Right hindlimb (tissue), 1 donor: Measurements from ENCODE around the gene DES.
A peak's percentile ranks its signal among the peaks of the same experiment; 100 is the strongest.
"Not testable (repeated sequence)": the region's sequence is repeated elsewhere in the genome, so short reads cannot be mapped to it uniquely, and the experiment has no call there.

ENCODE experiments used
- DNase-seq: peaks from one replicate; pipeline ENCODE4 v3.0.0-alpha.2; 2018

The DES gene

DNA sequence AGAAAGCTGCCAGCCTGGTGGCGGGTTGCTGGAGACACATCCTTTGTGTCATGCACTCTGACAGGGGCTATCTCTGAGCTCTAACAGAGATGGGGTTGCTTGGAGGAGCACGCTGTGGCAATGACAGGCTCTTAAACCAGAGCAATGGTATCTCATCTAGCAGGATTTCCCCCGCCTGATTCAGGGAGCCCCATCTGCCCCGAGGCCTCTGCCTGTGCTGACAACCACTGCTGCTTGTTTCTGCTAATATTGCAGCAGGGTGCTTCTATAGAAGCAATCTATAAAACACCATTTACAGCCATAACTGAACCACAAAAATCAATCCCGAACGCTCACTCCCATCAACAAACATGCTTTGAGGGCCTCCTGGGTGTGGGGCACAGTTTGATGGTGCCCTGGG, 17.6 kb upstream of the DES start:
- no peak for DNase-seq

DNA sequence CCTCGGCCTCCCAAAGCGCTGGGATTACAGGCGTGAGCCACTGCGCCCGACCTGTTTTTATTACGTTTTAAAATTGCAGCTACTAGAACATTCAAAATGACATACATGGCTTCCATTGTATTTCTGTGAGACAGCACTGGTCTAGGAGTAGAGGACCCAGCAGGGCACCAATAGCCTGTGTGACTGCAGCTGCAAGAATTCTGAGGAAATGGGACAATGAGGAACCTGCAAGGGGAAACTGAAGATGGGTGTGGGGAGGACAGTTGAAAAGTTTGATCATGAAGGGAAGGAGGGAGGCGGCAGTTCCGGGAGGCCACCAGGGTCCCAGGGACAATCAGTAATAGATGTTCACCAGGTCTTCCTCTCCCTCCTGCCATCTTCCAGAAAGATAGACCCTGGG, 16.6 kb upstream of the DES start:
- DNase-seq = no peak

DNA sequence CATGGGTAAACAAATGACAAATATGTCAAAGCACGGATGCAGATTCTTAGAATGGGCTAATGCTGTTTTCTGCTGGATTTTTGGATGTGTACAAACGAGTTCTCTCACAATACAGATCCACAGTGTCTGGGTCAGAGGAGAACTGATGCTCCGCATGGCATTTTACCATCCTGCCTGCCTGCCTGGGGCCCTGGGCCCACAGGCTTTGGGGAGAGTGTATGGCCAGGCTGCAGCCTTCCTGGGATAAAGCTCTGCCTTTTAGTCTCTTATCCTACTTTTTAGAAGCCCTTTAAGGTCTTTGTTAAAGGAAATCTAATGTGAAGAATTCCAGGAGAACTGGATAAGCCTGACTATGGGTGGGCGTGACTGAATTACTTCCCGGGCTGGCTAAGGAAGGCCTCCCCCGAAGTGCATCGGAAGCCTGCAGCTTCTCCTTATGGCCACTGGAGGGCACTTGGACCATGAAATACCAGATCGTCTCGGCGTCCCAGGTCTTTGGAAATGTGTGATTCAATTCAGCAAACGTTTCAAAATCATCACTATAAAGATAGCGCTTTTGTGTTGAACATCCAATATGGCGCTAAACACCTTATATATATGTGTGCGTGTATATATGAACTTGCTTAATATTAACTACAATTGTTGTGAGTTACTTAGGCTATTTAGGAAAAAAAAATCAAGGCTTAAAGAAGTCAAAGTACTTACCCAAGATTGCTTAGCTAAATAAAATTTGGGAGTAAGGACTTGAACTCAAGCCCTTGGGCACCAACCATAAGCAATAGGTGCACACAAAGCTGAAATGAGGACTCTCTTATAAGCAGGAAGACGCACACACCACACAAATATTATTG, 15.3 kb upstream of the DES start:
- DNase-seq = peak; percentile 80

DNA sequence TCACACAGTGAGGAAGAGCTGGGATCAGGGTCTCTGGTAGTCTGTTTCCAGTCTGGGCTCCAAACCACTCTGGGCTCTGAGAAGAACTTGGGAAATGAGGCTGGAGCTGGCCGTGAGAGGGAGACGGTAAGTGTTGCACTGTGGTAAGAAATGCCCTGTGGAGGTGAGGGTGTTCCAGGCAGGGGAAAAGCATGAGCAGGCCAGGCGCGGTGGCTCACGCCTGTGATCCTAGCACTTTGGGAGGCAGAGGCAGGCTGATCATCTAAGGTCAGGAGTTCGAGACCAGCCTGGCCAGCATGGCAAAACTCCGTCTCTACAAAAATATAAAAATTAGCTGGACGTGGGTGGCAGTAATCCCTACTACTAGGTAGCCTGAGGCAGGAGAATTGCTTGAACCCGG, 14.3 kb upstream of the DES start:
- DNase-seq = no peak

DNA sequence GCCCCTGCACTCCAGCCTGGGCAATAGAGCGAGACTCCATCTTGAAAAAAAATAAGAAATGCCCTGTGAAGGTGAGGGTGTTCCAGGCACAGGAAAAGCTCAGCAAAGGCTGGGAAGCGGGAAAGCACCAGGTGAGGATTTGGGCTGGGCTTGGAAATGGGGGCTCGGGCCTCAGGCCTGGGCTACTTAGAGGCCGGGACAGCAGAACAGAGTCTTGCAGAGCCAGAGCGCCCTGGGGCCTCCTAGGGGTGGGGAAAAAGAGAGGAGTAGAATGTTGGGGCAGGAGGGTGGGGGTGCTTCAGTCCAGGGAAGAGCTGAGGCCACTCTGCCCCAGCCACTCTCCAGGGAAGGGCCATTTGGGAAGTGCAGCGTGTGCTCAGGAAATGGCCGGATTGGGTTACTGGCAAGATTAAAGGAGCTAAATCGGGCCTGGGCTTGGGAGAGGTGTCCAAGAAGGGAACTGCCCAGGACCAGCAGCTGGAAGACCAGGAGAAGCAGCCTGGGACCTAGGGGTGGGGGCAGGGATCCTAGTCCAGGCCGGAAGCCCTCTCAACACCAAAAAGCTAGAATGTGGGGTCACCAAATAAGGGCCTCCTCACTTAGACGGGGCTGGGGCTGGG, 13.8 kb upstream of the DES start:
- DNase-seq = peak; percentile 59

DNA sequence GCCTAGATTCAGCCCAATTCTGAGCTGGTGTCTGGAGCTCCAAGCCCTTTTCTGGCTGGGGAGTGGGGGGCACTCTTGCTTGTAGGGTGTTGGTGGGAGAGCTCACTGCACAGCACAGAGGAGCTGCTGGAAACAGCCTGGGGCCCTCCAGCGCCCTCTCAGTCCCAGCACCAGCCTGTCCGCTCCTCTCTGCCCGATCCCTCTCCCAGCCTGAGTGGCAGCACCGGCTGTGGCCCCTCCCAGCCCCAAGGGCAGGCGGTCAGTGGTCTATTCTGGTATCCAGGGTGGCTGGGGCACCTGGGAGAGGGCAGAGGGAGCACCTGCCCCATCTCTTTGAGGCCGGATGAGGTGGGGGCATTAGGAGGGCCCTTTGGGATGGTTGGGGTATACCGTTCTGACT, 13.2 kb upstream of the DES start:
- DNase-seq = peak; percentile 64

DNA sequence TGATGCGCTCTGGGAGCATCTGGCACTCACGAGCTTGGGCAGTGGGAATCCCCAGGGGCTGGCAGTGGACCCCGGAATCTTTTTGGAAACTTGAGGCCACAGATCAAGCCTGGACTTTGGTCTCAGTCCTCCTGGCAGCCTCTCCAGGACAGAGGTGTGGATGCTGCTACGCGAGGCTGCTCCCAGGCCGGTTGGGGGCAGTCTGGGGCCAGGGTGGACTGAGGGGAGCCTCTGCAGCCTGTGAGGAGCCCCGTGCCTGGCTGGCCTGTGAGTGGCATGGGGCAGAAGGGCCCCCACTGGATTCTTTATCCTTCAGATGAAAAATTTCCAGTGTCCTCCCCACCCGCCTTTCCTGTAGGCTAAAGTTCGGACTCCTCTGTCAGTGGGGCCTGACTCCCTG, 12.7 kb upstream of the DES start:
- DNase-seq = no peak

DNA sequence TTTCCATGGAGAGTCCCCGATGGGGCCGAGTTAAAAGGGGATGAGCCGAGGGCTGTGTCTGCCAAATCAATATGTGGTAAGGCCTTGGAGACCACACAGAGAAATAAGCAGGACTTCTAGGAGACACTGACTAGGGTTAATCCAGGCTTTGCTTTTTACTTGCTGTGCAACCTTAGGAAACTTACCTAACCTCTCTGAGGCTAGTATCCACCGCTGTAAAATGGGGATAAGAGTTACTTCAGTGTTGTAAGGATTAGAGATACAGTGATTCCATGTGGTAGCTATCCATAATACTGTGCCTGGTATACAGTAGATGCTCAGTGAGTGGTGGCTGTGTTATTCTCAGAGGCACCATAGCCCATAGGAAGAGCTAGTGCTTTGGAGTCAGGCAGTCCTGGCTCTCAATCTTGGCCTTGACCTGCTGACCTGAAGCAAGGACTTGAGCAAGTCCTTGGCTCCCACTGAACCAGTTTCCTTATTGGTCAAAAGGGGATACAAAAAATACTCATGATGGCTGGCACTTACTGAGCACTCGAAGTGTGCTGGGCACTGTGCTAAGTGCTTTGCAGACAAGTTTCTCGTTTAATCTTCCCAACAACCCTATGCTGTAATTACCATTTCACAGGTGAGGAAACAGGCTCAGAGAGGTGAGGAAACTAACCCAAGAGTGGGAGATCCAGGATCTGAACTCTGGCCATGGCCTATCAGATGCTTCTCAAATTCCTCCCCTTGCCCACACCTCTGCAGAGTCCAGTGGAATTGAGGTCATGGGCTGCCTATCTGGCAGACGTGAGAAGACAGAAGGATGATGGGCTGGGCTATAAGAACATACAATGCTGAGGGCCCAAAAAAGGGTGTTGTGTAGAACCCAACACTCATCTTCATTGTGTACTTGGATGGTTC, 12.0 kb upstream of the DES start:
- DNase-seq = no peak

DNA sequence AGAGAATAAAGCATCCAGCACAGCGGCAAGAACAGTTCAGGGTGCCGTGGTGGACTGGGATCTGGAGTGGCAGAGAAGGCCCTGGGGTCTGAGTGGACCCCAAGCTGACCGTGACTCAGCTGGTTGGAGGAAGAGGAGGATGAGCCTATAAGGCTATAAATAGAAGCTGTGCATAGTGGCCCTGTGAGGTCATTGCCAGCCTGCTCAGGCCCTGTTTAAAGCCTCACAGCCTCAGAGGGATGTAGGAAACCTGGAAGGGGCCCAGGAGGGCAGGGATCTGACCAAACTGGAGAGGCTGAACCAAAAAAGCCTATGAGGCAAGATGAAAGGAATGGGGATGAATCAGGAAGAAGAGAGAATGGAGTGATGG, 11.3 kb upstream of the DES start:
- DNase-seq = no peak

DNA sequence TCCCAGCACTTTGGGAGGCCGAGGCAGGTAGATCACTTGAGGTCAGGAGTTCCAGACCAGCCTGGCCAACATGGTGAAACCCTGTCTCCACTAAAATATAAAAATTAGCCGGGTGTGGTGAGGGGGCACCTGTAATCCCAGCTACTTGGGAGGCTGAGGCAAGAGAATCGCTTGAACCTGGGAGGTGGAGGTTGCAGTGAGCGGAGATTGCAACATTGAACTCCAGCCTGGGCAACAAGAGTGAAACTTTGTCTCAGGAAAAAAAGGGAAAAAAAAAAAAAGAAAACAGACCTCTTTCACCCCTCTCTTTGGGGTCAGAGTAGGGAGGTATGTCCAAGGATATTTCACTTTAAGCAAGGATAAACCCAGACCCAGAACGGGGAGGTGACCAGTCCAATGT, 10.8 kb upstream of the DES start:
- DNase-seq = not testable (repeated sequence)

DNA sequence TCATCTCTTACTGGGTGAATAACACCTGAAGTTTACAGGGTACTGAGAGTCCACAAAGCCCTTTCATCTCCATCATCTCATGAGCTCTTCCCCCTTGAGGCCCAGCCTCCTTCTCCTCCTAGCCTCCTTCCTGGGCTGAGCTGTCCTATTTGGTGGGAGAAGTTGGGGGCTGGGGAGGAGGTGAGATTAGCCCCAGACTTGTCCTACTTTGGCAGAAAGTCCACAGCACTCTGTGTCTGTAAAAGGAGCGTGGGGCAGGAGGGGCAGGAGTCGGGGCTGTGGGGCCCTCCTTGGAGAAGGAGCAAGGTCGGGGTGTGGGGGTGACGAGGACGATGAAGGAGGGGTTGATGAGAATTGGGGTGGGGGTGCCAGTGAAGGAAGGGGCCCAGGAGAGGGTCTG, 10.0 kb upstream of the DES start:
- DNase-seq = no peak

DNA sequence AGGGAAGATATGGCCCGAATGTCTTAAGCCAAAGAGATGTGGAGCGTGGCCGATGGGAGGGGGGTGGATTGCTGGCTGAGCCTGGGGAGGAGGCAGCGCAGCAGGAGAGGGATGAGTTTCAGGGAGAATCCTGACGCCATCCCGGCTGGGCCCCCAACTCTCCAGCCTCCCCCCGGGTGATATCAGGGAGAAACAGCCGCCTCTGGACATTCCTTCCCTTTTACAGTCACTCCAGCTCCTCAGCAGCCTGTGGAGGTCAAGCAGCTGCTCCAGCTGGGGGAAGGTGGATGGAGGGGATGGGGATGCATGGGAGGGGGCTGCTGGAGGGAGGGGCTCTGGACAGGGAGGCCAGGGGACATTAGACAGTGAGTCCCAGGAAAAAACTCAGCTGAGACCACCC, 9.5 kb upstream of the DES start:
- DNase-seq = no peak

DNA sequence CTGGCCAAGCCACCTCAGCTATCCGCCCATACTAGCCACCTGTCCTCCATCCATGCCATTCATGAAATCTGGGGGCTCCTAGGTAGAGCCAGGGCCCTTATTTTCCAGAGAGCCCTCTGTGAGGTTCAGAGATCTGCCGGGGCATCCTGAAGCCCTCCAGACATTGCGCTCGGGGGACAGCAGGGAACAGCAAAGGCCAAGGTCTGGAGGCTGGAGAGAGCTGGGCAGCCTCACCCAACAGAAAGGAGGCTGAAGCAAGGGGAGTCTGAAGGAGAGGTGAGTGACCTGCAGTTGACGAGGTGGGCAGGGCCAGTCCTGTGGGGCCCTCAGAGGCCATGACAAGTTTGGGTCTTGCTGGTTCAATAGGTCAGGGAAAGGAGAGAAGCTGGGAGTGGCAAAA, 8.6 kb upstream of the DES start:
- DNase-seq = no peak

DNA sequence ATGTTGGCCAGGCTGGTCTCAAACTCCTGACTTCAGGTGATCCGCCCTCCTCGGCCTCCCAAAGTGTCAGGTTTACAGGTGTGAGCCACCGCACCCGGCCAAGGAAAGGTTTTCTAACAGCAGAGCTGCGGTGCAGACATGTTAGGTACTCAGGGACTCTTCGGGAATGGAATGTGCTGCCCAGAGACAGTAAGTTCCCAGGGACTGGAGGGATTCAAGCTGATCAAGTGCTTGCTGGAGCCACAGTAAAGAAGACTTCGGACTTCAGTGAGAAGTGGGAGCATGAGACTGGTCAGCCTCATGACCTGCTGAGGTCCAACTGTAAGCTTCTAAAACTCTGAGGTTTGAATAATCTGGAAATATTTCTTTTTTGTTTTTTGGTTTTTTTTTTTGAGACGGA, 7.8 kb upstream of the DES start:
- DNase-seq = no peak

DNA sequence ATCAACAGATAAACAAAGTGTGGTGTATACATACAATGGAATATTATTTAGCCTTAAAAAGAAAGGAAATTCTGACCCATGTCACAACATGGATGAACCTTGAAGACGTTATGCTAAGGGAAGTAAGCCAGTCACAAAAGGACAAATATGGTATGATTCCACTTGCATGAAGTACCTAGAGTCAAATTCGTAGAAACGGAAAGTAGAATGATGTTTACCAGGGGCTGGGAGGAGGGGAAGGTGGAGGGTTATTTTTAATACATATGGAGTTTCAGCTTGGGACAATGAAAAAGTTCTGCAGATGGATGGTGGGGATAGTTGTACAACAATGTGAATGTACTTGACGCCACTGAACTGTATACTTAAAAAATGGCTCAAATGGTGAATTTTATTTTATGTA, 3.3 kb upstream of the DES start:
- no peak for DNase-seq

DNA sequence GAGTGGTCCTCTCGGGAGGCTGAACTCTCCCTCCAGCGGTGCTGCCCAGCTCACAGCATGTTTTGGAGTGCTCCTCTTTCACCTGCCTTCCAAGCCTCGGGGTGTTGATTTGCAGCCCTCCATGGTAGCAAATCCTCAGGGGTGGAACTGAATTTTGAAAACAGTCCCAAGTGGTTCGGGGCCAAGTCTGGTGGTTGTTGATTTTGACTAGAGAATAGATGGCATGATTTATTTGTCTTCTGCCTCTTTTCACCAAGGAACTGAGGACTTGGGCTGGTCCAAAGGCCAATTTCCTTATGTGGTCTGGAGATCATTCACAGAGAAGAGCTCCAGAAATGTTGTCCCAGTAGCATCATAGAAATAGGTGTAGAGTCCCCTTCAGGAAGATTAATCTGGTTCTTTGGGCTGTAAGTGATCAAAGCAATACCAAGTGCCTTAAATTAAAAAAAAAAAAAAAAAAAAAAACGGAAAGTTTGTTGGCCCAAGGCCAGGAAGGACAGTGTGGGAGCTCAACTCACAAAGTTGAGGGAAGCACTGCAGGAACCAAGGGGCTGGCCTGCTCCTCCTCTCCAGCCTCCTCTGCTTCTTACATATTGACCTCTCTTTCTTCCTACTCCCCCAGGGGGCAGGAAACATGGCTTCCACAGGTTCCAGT, 2.5 kb upstream of the DES start:
- DNase-seq = no peak

DNA sequence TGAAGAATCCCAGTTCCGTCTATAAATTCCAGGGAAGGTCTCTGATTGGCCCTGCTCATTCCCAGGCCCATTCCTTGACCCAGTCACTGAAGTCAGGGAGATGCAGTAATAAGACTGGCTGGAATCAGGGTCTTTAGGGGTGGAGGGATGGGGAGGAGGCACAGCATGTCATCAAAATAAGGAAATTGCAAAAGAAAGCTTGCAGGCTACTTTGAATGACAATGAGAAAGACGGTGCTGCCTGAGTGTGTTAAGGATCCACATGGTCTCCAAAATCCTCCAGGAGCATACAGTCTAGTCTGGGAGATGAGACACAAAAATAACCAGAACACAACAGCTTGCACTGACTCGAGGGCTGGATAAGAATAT, 2.0 kb upstream of the DES start:
- no peak for DNase-seq

DNA sequence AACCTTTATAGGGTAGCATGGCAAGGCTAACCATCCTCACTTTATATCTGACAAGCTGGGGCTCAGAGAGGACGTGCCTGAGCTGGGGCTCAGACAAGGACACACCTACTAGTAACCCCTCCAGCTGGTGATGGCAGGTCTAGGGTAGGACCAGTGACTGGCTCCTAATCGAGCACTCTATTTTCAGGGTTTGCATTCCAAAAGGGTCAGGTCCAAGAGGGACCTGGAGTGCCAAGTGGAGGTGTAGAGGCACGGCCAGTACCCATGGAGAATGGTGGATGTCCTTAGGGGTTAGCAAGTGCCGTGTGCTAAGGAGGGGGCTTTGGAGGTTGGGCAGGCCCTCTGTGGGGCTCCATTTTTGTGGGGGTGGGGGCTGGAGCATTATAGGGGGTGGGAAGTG, 1.2 kb upstream of the DES start:
- no peak for DNase-seq

DNA sequence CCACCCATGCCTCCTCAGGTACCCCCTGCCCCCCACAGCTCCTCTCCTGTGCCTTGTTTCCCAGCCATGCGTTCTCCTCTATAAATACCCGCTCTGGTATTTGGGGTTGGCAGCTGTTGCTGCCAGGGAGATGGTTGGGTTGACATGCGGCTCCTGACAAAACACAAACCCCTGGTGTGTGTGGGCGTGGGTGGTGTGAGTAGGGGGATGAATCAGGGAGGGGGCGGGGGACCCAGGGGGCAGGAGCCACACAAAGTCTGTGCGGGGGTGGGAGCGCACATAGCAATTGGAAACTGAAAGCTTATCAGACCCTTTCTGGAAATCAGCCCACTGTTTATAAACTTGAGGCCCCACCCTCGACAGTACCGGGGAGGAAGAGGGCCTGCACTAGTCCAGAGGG, 803 bp upstream of the DES start:
- DNase-seq = no peak

DNA sequence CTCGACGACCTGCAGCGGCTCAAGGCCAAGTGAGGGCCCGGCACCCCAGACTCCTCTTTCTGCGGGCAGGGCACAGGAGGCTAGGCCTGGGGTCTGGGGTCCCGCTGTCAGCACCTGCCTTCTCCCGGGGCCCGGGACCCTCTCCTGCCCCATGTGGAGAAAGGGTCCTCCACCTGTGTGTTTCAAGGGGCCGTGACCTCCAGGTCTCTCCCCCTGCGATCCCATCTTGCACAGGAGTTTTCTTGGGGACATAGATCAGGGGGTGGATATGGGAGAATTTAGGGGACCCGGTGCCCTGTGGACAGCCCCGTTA, 791 bp downstream of the DES start:
- no peak for DNase-seq

DNA sequence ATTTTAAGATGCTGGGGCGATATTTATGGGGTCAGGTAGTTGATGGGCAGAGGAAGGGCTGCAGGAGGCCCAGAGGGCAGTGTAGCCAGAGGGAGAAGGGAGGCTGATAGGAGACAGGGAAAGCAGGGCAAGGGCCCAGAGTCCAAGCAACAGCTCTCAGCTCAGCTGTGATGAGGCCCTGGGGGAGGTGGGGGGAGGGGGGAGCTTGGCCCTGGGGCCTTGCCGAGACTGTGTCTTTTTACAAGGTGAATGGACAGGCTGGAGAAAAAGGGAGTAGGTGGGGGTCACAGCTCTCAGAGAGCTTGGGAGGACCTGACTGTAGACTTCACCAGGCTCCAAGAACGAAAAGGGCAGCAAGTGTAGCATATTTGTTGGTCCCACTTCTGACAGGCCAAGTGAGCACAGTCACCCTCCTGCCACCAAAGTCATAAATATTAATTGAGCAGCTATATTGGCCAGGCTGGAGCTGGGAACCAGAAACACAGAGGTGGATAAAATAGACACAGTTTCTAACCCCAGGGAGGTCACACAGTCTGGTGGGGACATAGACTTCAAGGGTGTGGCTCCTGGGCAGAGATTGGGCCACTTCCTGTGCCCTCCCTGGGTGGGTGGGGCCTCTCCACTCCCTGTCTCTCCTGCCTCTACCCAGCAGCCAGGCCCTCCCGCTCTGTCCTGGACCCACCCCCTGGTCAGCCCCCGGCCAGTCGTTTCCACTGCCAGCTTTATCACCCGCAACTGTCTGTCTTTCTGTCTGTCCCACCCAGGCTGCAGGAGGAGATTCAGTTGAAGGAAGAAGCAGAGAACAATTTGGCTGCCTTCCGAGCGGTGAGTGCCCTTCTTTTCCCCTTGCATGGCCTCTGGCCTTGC, 1.4 kb downstream of the DES start:
- DNase-seq = no peak

DNA sequence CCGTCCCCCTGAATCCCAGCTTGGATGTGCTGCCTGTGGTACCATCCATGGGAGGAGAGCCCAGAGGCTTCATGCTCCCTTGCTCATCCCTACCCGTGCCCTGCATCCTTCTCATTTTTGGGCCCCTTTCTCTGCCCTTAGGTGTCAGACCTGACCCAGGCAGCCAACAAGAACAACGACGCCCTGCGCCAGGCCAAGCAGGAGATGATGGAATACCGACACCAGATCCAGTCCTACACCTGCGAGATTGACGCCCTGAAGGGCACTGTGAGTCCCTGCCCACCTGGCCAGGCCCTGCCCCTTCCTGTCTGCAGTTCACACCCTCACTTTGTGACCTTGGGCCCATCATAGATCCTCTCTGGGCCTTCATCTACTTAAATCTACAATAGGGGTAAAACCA, 2.5 kb downstream of the DES start:
- no peak for DNase-seq

DNA sequence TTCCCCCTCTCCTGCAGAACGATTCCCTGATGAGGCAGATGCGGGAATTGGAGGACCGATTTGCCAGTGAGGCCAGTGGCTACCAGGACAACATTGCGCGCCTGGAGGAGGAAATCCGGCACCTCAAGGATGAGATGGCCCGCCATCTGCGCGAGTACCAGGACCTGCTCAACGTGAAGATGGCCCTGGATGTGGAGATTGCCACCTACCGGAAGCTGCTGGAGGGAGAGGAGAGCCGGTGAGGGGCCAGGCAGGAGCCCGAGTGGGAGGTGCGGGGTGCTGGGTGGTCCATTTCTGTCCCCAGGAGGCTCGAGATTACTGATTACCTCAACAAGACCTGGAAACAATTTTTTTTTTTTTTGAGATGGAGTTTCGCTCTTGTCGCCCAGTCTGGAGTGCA, 3.1 kb downstream of the DES start:
- no peak for DNase-seq
